T-cell (primary cell): ENCODE results near the gene GSTM1. TPM values are rescaled to one million over a fixed set of nuclear protein-coding genes. Genes with fewer than 3 reads are reported as not detected.

Source experiments
- ATAC-seq, 4 experiments: fragments of 200-7000 bp in 3 of 4; fragments of 150-1000 bp in 1 of 4; cut with Tn5 transposase; replicated peaks in 1 of 4; 1 replicate in 3 of 4; 2 replicates in 1 of 4; pipeline ENCODE4 v1.10.0; 2021; ENCODE audit warnings: moderate library complexity in 3 of 4, mild to moderate bottlenecking in 2 of 4, moderate number of reproducible peaks in 1 of 4
- CTCF ChIA-PET, 2 donors: fragments of 300-600 bp; sonication (Branson Sonifier 250); formaldehyde crosslinking; loops; one replicate each; lab custom pipeline; 2022; ENCODE audit warnings: antibody characterized with exemption in 2 of 2; lab: Charles Lee
- POLR2A ChIA-PET, 2 donors: fragments of 300-600 bp; sonication (Branson Sonifier 250); formaldehyde crosslinking; loops; one replicate each; lab custom pipeline; 2022; ENCODE audit warnings: antibody characterized with exemption in 2 of 2; lab: Charles Lee
- DNase-seq, 35 experiments: peaks; one replicate each; pipeline versions ENCODE4 v3.0.0 to v3.0.0-alpha.2; 2013 to 2023
- H3K27ac ChIP-seq: one replicate; pipeline ENCODE4 v1.5.1; 2013; ENCODE audit warnings: low read length
- H3K27me3 ChIP-seq, 2 experiments: replicated peaks in 1 of 2; 1 replicate in 1 of 2; 2 replicates in 1 of 2; pipeline versions ENCODE4 v1.6.1 to v1.7.0; 2013; ENCODE audit warnings: low read length in 1 of 2, mixed read lengths in 1 of 2; ENCODE audit not compliant: control insufficient read depth in 2 of 2, insufficient read depth in 2 of 2; ENCODE audit errors: extremely low read depth in 1 of 2
- H3K36me3 ChIP-seq, 2 donors: 1 replicate in 1 of 2; 2 replicates in 1 of 2; pipeline versions ENCODE4 v1.6.1 to v1.7.0; 2013; ENCODE audit warnings: low read length in 1 of 2; ENCODE audit not compliant: control insufficient read depth in 2 of 2, insufficient read depth in 1 of 2; ENCODE audit errors: extremely low read depth in 1 of 2
- H3K4me1 ChIP-seq, 2 experiments: 1 replicate in 1 of 2; 2 replicates in 1 of 2; pipeline versions ENCODE4 v1.6.1 to v1.7.0; 2013; ENCODE audit warnings: low read length in 2 of 2, mixed read lengths in 1 of 2; ENCODE audit not compliant: insufficient read depth in 2 of 2, control insufficient read depth in 1 of 2; ENCODE audit errors: extremely low read depth in 1 of 2
- H3K4me3 ChIP-seq, 2 donors: 1 replicate in 1 of 2; 2 replicates in 1 of 2; pipeline versions ENCODE4 v1.5.1 to v1.7.0; 2013; ENCODE audit warnings: mild to moderate bottlenecking in 2 of 2, low read length in 1 of 2, moderate library complexity in 1 of 2; ENCODE audit not compliant: control insufficient read depth in 1 of 2; ENCODE audit errors: extremely low read depth in 1 of 2
- H3K9me3 ChIP-seq: 2 replicates; pipeline ENCODE4 v1.7.0; 2013
- H3K27ac Mint-ChIP-seq, 2 donors: one replicate each; pipeline ENCODE4 v1.8.0; 2020 to 2021; ENCODE audit warnings: mild to moderate bottlenecking in 2 of 2, mixed read lengths in 2 of 2
- H3K27me3 Mint-ChIP-seq, 2 donors: one replicate each; pipeline ENCODE4 v1.8.0; 2021 to 2022; ENCODE audit warnings: mixed read lengths in 2 of 2
- H3K36me3 Mint-ChIP-seq: one replicate; pipeline ENCODE4 v1.8.0; 2021; ENCODE audit warnings: mixed read lengths
- H3K4me1 Mint-ChIP-seq, 3 donors: one replicate each; pipeline ENCODE4 v1.8.0; 2020 to 2022; ENCODE audit warnings: mixed read lengths in 3 of 3, mild to moderate bottlenecking in 1 of 3
- H3K4me3 Mint-ChIP-seq, 3 donors: one replicate each; pipeline ENCODE4 v1.8.0; 2020 to 2022; ENCODE audit warnings: mild to moderate bottlenecking in 3 of 3, mixed read lengths in 3 of 3, moderate library complexity in 3 of 3
- H3K9me3 Mint-ChIP-seq, 3 donors: one replicate each; pipeline ENCODE4 v1.8.0; 2020 to 2022; ENCODE audit warnings: mixed read lengths in 3 of 3
- WGBS: methylation state at CpG from one replicate; pipeline ENCODE4 v1.1.5; 2013; ENCODE audit warnings: missing lambda C conversion rate; ENCODE audit not compliant: insufficient coverage; 5-methylcytosine and 5-hydroxymethylcytosine counted together
- total RNA-seq, 35 experiments: library from RNA in 6 of 35; stranded (reverse) in 6 of 35; fragments of 120-200 nt in 1 of 35; gene quantifications; one replicate each; pipeline versions ENCODE4 v1.2.1 to v1.2.4 and lab custom pipeline; 2013 to 2026

GSTM1 gene
- total RNA-seq, 5 donors from 2014 or later (not counting 1 experiment from before 2014, with no cell fraction given): 0.44 to 50.3 (median 30.7) TPM

GRCh38 chr1:109641861-109642260 is 45.8 kb upstream of the GSTM1 start:
- Histone ChIP-seq H3K9me3 (no peaks in the 10 kb centered on the region), H3K4me3 (no peak overlapping the region), H3K27me3 (peaks cover 0 to 23% of the 10 kb centered on the region in 2 experiments), H3K4me1 (peaks cover 0 to 20% of the 10 kb centered on the region in 2 experiments), H3K27ac (no peak overlapping the region), H3K36me3 (no peaks in the 10 kb centered on the region)
- ATAC-seq (no peak), DNase-seq (no peak)
- WGBS: no CpG with 5 or more reads among the region's 2 CpGs
- Mint-ChIP-seq H3K27me3 (no peaks in the 10 kb centered on the region), H3K4me3 (no peak overlapping the region), H3K4me1 (peaks cover 6 to 13% (median 12%) of the 10 kb centered on the region in 3 donors), H3K36me3 (no peaks in the 10 kb centered on the region), H3K9me3 (no peaks in the 10 kb centered on the region), H3K27ac (no peak overlapping the region)
- POLR2A ChIA-PET: no interaction called here
- CTCF ChIA-PET: interaction anchor here (0.7 to 3.7 kb wide), 10 partner anchors 9 to 365 kb away, joined by 3 to 37 read pairs (median 19); partner anchors contain the start of genes AHCYL1 (in 1 of the 2) and GNAI3 (in 1 of the 2)

DNA sequence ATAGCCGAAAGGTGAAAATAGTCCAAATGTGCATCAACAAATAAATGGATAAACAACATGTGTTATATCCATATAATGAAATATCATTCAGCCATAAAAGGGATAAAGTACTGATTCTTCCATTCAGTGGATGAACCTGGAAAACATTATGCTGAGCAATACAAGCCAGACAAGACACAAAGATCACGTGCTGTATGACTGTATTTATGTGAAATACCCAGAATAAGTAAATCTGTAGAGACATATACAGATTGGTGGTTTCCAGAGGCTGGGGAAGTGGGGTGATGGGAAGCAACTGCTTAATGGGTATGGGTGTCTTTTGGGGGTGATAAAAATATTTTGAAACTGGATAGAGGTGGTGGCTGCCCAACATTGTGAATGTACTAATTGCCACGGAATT is 45.0 kb upstream of the GSTM1 start:
- H3K9me3 Mint-ChIP-seq: no peaks in the 10 kb centered on the region
- WGBS: 57% methylated on average over 1 of the region's 3 CpGs
- H3K36me3 Mint-ChIP-seq: no peaks in the 10 kb centered on the region
- H3K27ac Mint-ChIP-seq: no peak overlapping the region
- Histone ChIP-seq H3K27ac (no peak overlapping the region), H3K4me1 (peaks cover 0 to 20% of the 10 kb centered on the region in 2 experiments), H3K36me3 (no peaks in the 10 kb centered on the region), H3K4me3 (no peak overlapping the region), H3K27me3 (peaks cover 0 to 23% of the 10 kb centered on the region in 2 experiments), H3K9me3 (no peaks in the 10 kb centered on the region)
- peaks cover 6 to 13% (median 12%) of the 10 kb centered on the region in 3 donors for H3K4me1 Mint-ChIP-seq
- ATAC-seq (no peak), DNase-seq (no peak)
- POLR2A ChIA-PET: no interaction called here
- H3K27me3 Mint-ChIP-seq: no peaks in the 10 kb centered on the region
- CTCF ChIA-PET: interaction anchor here (0.6 to 1.6 kb wide), 6 partner anchors 9 to 342 kb away, joined by 3 to 8 read pairs (median 4); partner anchors contain the start of gene AHCYL1 (in 2 of the 2)
- no peak overlapping the region for H3K4me3 Mint-ChIP-seq

DNA sequence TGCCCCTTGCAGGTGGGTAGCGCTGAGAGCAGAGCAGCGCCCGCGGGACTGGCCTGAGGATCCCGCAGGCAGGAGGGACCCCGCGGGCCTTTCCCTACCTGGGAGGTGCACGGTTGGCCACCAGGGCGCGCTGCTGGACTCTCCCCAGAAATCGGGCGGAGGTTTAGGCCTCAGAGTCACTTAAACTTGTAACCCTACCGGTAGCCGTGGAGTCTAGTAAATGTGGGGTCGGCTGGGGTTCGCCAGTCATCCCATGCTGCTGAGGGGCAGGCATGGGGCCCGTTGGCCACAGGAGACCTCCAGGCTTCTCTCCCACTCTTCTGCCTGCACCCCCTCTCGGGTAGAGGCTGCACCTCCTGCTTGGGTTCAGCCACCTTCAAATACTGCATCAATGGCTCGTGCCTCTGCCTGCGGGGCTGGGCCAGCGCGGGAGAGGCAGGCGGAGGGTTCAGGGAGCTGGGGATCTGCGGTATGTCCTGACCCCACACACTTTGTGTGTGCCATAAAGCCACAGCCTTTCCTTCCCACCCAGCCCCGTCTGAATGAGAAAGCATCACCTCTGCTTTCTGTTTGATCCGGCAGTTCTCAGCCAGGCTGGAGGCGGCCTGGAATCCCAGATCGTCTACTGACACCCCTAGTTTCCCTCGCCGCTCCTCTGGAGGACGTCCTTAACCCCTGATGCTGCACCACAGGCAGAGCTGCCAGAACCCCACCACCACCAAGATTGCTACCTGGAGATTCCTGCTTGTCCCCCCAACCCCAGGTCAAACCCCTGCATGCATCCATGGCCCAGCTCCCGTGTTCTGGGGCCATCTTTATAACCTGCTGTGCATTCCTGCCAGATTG is 44.0 kb upstream of the GSTM1 start:
- H3K27ac ChIP-seq: no peak overlapping the region
- Mint-ChIP-seq H3K4me3 (no peak overlapping the region), H3K27me3 (no peaks in the 10 kb centered on the region), H3K27ac (no peak overlapping the region), H3K9me3 (no peaks in the 10 kb centered on the region), H3K36me3 (no peaks in the 10 kb centered on the region), H3K4me1 (peaks cover 6 to 13% (median 12%) of the 10 kb centered on the region in 3 donors)
- H3K27me3 ChIP-seq: peaks cover 0 to 19% of the 10 kb centered on the region in 2 experiments
- H3K4me1 ChIP-seq: peaks cover 0 to 20% of the 10 kb centered on the region in 2 experiments
- no peak overlapping the region for H3K4me3 ChIP-seq
- peak; percentile 59 to 91 (median 84) for DNase-seq
- CTCF ChIA-PET: interaction anchor here (0.7 to 1.6 kb wide), 10 partner anchors 9 to 341 kb away, joined by 3 to 8 read pairs (median 4); partner anchors contain the start of gene AHCYL1 (in 2 of the 2)
- no peaks in the 10 kb centered on the region for H3K9me3 ChIP-seq
- WGBS: 38% methylated on average over 26 of the region's 32 CpGs
- POLR2A ChIA-PET: no interaction called here
- ATAC-seq: peak; percentile 89 to 96 (median 93)
- no peaks in the 10 kb centered on the region for H3K36me3 ChIP-seq

GRCh38 chr1:109644670-109645069 is 42.9 kb upstream of the GSTM1 start:
- Histone ChIP-seq H3K27me3 (peaks cover 0 to 9% of the 10 kb centered on the region in 2 experiments), H3K36me3 (no peaks in the 10 kb centered on the region), H3K27ac (no peak overlapping the region), H3K9me3 (no peaks in the 10 kb centered on the region), H3K4me1 (peaks cover 0 to 20% of the 10 kb centered on the region in 2 experiments), H3K4me3 (no peak overlapping the region)
- ATAC-seq: no peak
- Mint-ChIP-seq H3K9me3 (no peaks in the 10 kb centered on the region), H3K27ac (no peak overlapping the region), H3K4me3 (no peak overlapping the region), H3K27me3 (no peaks in the 10 kb centered on the region), H3K36me3 (no peaks in the 10 kb centered on the region), H3K4me1 (peaks cover 6 to 15% (median 12%) of the 10 kb centered on the region in 3 donors)
- no CpG with 5 or more reads among the region's 10 CpGs for WGBS
- POLR2A ChIA-PET: no interaction called here
- no peak for DNase-seq
- CTCF ChIA-PET: interaction anchor here in 1 of 2 donors (0.6 to 0.7 kb wide), 5 partner anchors 44 to 385 kb away, joined by 3 to 7 read pairs (median 4); no protein-coding TSS in a partner anchor

DNA sequence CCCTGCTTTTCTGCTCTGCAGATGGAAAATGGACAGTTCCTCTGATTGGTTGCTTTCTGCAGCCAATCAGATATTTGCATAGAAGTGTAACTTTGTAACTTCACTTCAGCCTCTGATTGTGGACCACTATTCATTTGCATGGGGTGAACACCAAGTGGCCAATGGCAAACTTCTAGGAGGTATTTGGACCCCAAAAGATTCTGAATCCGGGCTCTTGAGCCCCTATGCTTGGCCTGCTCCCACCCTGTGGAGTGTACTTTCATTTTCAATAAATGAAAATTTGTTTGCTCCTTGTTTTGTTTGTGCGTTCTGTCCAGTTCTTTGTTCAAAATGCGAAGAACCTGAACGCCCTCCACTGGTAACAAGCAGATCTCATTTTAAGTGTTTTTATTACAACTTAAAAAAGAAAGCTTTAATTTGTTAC is 38.1 kb upstream of the GSTM1 start:
- Histone ChIP-seq H3K9me3 (no peaks in the 10 kb centered on the region), H3K4me3 (no peak overlapping the region), H3K27me3 (peaks cover 0 to 1% of the 10 kb centered on the region in 2 experiments), H3K27ac (no peak overlapping the region), H3K4me1 (no peaks in the 10 kb centered on the region), H3K36me3 (no peaks in the 10 kb centered on the region)
- Mint-ChIP-seq H3K4me3 (no peak overlapping the region), H3K9me3 (no peaks in the 10 kb centered on the region), H3K27me3 (peaks cover 0 to 7% of the 10 kb centered on the region in 2 donors), H3K36me3 (no peaks in the 10 kb centered on the region), H3K4me1 (peaks cover 0 to 3% (median 0%) of the 10 kb centered on the region in 3 donors), H3K27ac (no peak overlapping the region)
- ATAC-seq (no peak), DNase-seq (no peak)
- WGBS: no CpG with 5 or more reads among the region's 4 CpGs
- ChIA-PET CTCF (interaction anchor here (0.6 to 4.4 kb wide), 7 partner anchors 9 to 336 kb away, joined by 3 to 19 read pairs (median 6); partner anchors contain the start of genes AHCYL1 (in 1 of the 2) and GNAI3 (in 1 of the 2)), POLR2A (interaction anchor here in 1 of 2 donors (0.7 kb wide), 1 partner anchor 78 kb away, joined by 5 read pairs; no protein-coding TSS in a partner anchor)

DNA sequence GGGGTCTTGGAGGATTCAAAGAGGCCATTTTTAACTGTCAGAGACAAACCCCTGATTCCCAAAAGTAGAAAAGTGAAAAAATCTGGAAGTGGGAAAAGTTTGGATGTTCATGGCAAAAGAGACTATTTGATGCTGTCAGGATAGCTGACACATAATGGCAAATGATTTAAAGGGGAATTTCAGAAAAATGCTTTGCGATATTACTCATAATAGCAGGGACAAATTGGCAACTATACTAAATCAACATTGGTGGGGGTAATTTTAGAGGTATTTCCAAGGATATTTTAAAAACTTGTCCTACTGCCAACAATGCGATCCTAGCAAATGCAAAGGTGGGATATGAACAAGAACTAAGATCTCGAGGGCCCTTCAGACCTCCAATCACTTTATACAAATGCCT is 37.0 kb upstream of the GSTM1 start:
- H3K9me3 Mint-ChIP-seq: no peaks in the 10 kb centered on the region
- H3K4me3 Mint-ChIP-seq: no peak overlapping the region
- Histone ChIP-seq H3K36me3 (no peaks in the 10 kb centered on the region), H3K4me1 (peaks cover 0 to 7% of the 10 kb centered on the region in 2 experiments), H3K27ac (no peak overlapping the region), H3K27me3 (peaks cover 0 to 4% of the 10 kb centered on the region in 2 experiments), H3K9me3 (no peaks in the 10 kb centered on the region), H3K4me3 (no peak overlapping the region)
- POLR2A ChIA-PET: no interaction called here
- no peak overlapping the region for H3K27ac Mint-ChIP-seq
- H3K4me1 Mint-ChIP-seq: peaks cover 9 to 12% (median 10%) of the 10 kb centered on the region in 3 donors
- DNase-seq: no peak
- no peak for ATAC-seq
- peaks cover 4 to 7% of the 10 kb centered on the region in 2 donors for H3K27me3 Mint-ChIP-seq
- WGBS: no CpG with 5 or more reads among the region's 3 CpGs
- no peaks in the 10 kb centered on the region for H3K36me3 Mint-ChIP-seq
- CTCF ChIA-PET: interaction anchor here (0.5 to 4.4 kb wide), 8 partner anchors 8 to 1480 kb away, joined by 3 to 19 read pairs (median 4); partner anchors contain the start of gene GNAI3 (in 1 of the 2)
